Prostate gland (tissue), 2 donors: ENCODE data around the gene CFAP46. TPM values are rescaled to one million over a fixed set of nuclear protein-coding genes. Genes with fewer than 3 reads are reported as not detected.
"Not testable (repeated sequence)": the region's sequence is repeated elsewhere in the genome, so short reads cannot be mapped to it uniquely, and the experiment has no call there.

Source experiments
- DNase-seq: peaks from one replicate; pipeline ENCODE4 v3.0.0-alpha.2; 2019; ENCODE audit warnings: low spot score
- H3K27ac ChIP-seq, 2 donors: fragments of 200-600 bp; sonication (generic); 2 replicates each; pipeline ENCODE4 v1.5.1; 2017 to 2019
- H3K27me3 ChIP-seq: fragments of 200-600 bp; sonication (generic); replicated peaks from 2 replicates; pipeline ENCODE4 v1.5.1; 2019; ENCODE audit not compliant: insufficient read depth
- H3K36me3 ChIP-seq, 2 donors: fragments of 200-600 bp; sonication (generic); 1 replicate in 1 of 2; 2 replicates in 1 of 2; pipeline versions ENCODE4 v1.5.1 to v1.8.1; 2017 to 2019
- H3K4me1 ChIP-seq: fragments of 200-600 bp; sonication (generic); replicated peaks from 2 replicates; pipeline ENCODE4 v1.5.1; 2019
- H3K4me3 ChIP-seq, 2 donors: fragments of 200-600 bp; sonication (generic); 2 replicates each; pipeline ENCODE4 v1.5.1; 2017 to 2019
- H3K9me3 ChIP-seq: fragments of 200-600 bp; sonication (generic); 2 replicates; pipeline ENCODE4 v1.5.1; 2017
- POLR2A ChIP-seq: fragments of 450-650 bp; IDR thresholded peaks from one replicate; pipeline ENCODE4 v1.6.1; 2016; ENCODE audit warnings: antibody characterized with exemption, mild to moderate bottlenecking
- POLR2AphosphoS5 ChIP-seq: sonication (generic); formaldehyde crosslinking; IDR thresholded peaks from one replicate; pipeline ENCODE4 v1.6.1; 2017; ENCODE audit warnings: antibody characterized with exemption
- WGBS: methylation state at CpG from one replicate; pipeline ENCODE4 v1.1.5; 2018; 5-methylcytosine and 5-hydroxymethylcytosine counted together
- intact Hi-C: fragments of 100-400 bp; cut with DNase I; formaldehyde crosslinking; loops from one replicate; pipeline ENCODE4 v1.14.2; 2022
- total RNA-seq, 2 donors: library from RNA; depleted of rRNA; stranded (reverse); fragments of >200 nt; gene quantifications; one replicate each; pipeline ENCODE4 v1.1.0, GENCODE V29; 2016
- TF ChIP-seq, protein P1 (sequence below), 4 experiments: fragments of 200-600 bp in 2 of 4; fragments of 450-650 bp in 2 of 4; sonication (generic) in 2 of 4; IDR thresholded peaks; 1 replicate in 3 of 4; 2 replicates in 1 of 4; pipeline ENCODE4 v1.5.1; 2016 to 2019; ENCODE audit warnings: antibody characterized with exemption in 4 of 4, mild to moderate bottlenecking in 2 of 4, moderate library complexity in 2 of 4

CFAP46 gene
- total RNA-seq, 2 donors from 2014 or later, result 1.4 to 9.3 TPM

DNA sequence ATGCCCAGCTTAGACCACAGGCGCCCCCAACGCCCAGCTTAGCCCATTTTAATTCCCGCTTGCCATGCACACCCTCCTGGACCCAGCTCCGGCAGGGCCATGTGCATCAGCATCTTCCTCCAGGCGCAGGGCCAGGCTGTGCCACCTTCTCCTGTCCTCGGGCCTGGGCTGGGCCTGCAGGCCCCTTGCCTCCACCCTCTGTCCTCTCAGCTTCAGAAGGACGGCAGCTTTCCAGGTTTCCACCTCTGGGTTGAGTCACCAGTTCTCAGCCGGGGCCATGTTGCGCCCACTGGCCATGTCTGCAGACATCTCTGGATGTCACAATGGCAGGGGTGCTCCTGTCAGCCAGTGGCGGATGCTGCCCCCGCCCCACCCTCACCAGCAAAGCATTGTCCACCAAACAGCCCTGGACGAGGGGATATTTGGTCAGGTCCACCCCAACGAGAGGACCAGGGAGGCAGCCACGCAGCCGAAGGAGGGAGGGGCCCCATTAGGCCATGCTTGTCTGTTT lies 97.3 kb downstream of the CFAP46 start:
- Histone ChIP-seq H3K4me3 (no peak overlapping the region), H3K27ac (no peak overlapping the region), H3K9me3 (no peaks in the 10 kb centered on the region), H3K36me3 (no peaks in the 10 kb centered on the region), H3K27me3 (peaks cover 8% of the 10 kb centered on the region), H3K4me1 (no peaks in the 10 kb centered on the region)
- no peak for DNase-seq
- intact Hi-C loops, result no loop called here
- 88% methylated on average over 15 of the region's 15 CpGs for WGBS
- no peak for TF ChIP-seq POLR2A
- TF ChIP-seq, protein P1, sequence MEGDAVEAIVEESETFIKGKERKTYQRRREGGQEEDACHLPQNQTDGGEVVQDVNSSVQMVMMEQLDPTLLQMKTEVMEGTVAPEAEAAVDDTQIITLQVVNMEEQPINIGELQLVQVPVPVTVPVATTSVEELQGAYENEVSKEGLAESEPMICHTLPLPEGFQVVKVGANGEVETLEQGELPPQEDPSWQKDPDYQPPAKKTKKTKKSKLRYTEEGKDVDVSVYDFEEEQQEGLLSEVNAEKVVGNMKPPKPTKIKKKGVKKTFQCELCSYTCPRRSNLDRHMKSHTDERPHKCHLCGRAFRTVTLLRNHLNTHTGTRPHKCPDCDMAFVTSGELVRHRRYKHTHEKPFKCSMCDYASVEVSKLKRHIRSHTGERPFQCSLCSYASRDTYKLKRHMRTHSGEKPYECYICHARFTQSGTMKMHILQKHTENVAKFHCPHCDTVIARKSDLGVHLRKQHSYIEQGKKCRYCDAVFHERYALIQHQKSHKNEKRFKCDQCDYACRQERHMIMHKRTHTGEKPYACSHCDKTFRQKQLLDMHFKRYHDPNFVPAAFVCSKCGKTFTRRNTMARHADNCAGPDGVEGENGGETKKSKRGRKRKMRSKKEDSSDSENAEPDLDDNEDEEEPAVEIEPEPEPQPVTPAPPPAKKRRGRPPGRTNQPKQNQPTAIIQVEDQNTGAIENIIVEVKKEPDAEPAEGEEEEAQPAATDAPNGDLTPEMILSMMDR (IDR thresholded peaks at IDR 0.05), result no peak
- TF ChIP-seq POLR2AphosphoS5, result no peak

DNA sequence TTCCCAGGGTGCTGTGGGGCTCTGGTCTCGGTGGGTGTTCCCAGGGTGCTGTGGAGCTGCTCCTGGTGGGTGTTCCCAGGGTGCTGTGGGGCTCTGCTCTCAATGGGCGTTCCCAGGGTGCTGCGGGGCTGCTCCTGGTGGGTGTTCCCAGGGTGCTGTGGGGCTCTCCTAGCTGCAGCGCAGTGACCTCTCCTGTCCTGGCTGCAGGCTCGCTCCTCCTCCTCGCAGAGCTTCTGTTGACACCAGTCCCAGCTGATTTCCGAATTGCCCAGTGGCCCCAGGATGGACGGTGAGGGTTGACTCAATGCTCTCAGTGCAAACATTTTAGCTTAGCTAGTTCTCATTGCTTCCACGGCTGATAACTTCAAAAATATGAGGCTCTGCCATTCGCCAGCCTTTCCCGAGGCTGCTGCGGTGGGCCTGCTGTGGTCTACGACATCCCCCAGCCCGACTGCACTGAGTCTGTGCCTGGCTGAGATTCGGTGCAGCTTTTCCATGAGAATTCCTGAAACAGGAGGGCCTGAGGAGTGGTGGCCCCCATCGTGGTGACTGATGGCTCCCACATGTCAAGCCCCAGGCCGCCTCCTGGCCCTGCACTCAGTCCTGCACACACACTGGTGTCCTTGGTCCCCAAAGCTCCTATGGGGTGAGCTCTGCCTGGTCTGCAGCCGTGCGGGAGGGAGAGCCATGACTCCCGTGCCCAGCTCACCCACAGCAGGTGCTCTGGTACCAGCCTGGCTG lies 98.1 kb downstream of the CFAP46 start:
- no peaks in the 10 kb centered on the region for H3K36me3 ChIP-seq
- TF ChIP-seq, protein P1 (IDR thresholded peaks at IDR 0.05), result no peak
- TF ChIP-seq POLR2AphosphoS5 (no peak), POLR2A (no peak)
- WGBS, result 80% methylated on average over 19 of the region's 20 CpGs
- H3K27me3 ChIP-seq, result peaks cover 8% of the 10 kb centered on the region
- DNase-seq, result no peak
- intact Hi-C loops, result no loop called here
- no peak overlapping the region for H3K4me3 ChIP-seq
- no peaks in the 10 kb centered on the region for H3K9me3 ChIP-seq
- H3K27ac ChIP-seq, result no peak overlapping the region
- no peaks in the 10 kb centered on the region for H3K4me1 ChIP-seq

DNA sequence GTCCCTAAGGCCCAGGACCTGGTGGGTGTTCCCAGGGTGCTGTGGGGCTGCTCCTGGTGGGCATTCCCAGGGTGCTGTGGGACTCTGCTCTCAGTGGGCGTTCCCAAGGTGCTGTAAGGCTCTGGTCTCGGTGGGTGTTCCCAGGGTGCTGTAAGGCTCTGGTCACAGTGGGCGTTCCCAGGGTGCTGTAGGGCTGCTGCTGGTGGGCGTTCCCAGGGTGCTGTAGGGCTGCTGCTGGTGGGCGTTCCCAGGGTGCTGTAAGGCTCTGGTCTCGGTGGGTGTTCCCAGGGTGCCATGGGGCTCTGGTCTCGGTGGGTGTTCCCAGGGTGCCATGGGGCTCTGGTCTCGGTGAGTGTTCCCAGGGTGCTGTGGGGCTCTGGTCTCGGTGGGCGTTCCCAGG lies 99.1 kb downstream of the CFAP46 start:
- intact Hi-C loops, DNase-seq: not testable (repeated sequence)

DNA sequence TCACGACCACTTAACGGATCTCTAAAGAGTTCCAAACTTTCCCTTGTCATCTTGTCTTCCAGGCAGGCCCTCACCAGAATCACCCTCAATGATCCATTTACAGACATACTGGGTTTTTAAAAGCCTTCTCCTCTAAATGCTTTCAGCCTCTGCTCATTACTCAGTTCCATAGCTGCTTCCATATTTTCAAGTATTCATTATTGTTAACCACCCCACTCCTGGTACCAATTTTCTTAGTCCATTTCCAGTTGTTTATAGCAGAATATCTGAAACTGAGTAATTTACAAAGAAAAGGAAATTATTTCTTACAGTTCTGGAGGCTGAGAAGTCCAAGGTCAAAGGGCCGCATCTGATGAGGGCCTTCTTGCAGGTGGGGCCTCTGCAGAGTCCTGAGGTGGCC lies 100.0 kb downstream of the CFAP46 start:
- Histone ChIP-seq H3K27ac (no peak overlapping the region), H3K9me3 (no peaks in the 10 kb centered on the region), H3K27me3 (peaks cover 8% of the 10 kb centered on the region), H3K4me3 (no peak overlapping the region), H3K4me1 (no peaks in the 10 kb centered on the region), H3K36me3 (no peaks in the 10 kb centered on the region)
- 98% methylated on average over 3 of the region's 3 CpGs for WGBS
- intact Hi-C loops, result no loop called here
- no peak for TF ChIP-seq POLR2A
- TF ChIP-seq, protein P1 (IDR thresholded peaks at IDR 0.05), result no peak
- TF ChIP-seq POLR2AphosphoS5, result no peak
- no peak for DNase-seq

More for the DNA sequence above, 99.1 kb downstream of the CFAP46 start:
- WGBS, result 92% methylated on average over 7 of the region's 10 CpGs
- H3K4me3 ChIP-seq, H3K27me3 ChIP-seq, H3K36me3 ChIP-seq, H3K4me1 ChIP-seq, H3K27ac ChIP-seq, H3K9me3 ChIP-seq: not testable (repeated sequence)

DNA sequence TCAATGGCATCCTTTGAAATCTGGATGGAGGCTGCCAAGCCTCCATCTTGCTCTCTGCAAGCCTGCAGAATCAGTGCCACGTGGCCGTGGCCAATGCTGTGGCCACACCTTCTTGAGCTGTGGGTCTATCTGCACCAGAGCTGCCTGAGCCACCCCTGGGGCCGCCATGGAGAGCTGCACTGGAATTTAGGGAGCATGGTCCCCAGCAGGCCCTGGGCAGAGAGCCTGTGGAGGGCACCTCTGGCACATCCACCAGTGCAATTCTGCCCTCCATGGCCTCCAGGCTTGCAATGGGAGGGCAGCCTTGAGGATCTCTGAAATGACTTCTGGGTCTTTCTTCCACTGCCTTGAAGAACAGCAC lies 100.8 kb downstream of the CFAP46 start:
- Histone ChIP-seq H3K36me3 (no peaks in the 10 kb centered on the region), H3K4me1 (no peaks in the 10 kb centered on the region), H3K4me3 (no peak overlapping the region), H3K27me3 (peaks cover 6% of the 10 kb centered on the region), H3K9me3 (no peaks in the 10 kb centered on the region), H3K27ac (no peak overlapping the region)
- 83% methylated on average over 3 of the region's 3 CpGs for WGBS
- TF ChIP-seq, protein P1 (IDR thresholded peaks at IDR 0.05), result no peak
- TF ChIP-seq POLR2AphosphoS5 (no peak), POLR2A (no peak)
- intact Hi-C loops, result no loop called here
- no peak for DNase-seq
